ENCODE measurements around the gene DNAJC16. TPM values are rescaled to one million over a fixed set of nuclear protein-coding genes. Genes with fewer than 3 reads are reported as not detected.

DNAJC16 gene
- total and polyA plus RNA-seq, 2 of the 13 experiments (the other 11 are each of a cell fraction or from before 2014, with no cell fraction given): 11.4 to 15.4 TPM

GRCh38 chr1:15542388-15543250 is 16.0 kb downstream of the DNAJC16 start:
- POLR2A ChIA-PET: interaction anchor here (1.3 kb wide), 1 partner anchor 16 kb away, joined by 3 read pairs; the partner anchor contains the start of gene DNAJC16
- WGBS (ENCODE audit: low lambda C conversion rate): 91% methylated on average over 6 of the region's 7 CpGs
- Histone ChIP-seq H3K79me2 (ENCODE audit: insufficient read depth, low read length) (no peaks in the 10 kb centered on the region), H3K4me2 (ENCODE audit: low read depth, low read length) (no peak overlapping the region), H3K27me3 (ENCODE audit: control insufficient read depth in 1 of 2, insufficient read depth in 2 of 2, low read length in 2 of 2) (no peaks in the 10 kb centered on the region), H3K4me3 (replicated peaks in 1 of 3; ENCODE audit: insufficient read depth in 1 of 3, low read depth in 2 of 3, low read length in 3 of 3) (no peak overlapping the region), H2AFZ (ENCODE audit: low read length) (no peak overlapping the region), H3K36me3 (replicated peaks in 1 of 2; ENCODE audit: control insufficient read depth in 1 of 2, insufficient read depth in 2 of 2, low read length in 2 of 2) (peaks cover 9 to 43% of the 10 kb centered on the region in 2 experiments), H3K9me3 (ENCODE audit: low read length) (no peaks in the 10 kb centered on the region), H3K27ac (ENCODE audit: extremely low read length, insufficient read depth, low read length) (no peak overlapping the region), H3K4me1 (ENCODE audit: insufficient read depth, low read length) (peaks cover 7% of the 10 kb centered on the region), H4K20me1 (ENCODE audit: insufficient read depth, low read length) (no peaks in the 10 kb centered on the region), H3K9ac (ENCODE audit: insufficient read depth, low read depth, low read length) (no peak overlapping the region)
- in situ Hi-C loops (cut with HindIII; ENCODE audit: extremely low pct_ligation_motif_present, low pct_unique_long_range_greater_than_20kb) (no loop called here), intact Hi-C loops (cut with micrococcal nuclease; ENCODE audit: unreplicated experiment) (no loop called here)
- CTCF ChIA-PET (ENCODE audit: low intra/inter-chr PET ratio, low total read pairs): no interaction called here
- DNase-seq (ENCODE audit: low spot score) (no peak), FAIRE-seq (no peak), ATAC-seq (no peak)
- BruUV-seq (replicated peaks): no TSS peak
- TF ChIP-seq HMGA1 (CRISPR knock-in tag; conservative IDR thresholded peaks at IDR 0.05) (no peak), ZNF121 (CRISPR knock-in tag; IDR thresholded peaks at IDR 0.05) (peak; percentile 73)

- Histone ChIP-seq H3K79me2 (ENCODE audit: insufficient read depth, low read length) (no peaks in the 10 kb centered on the region), H3K4me3 (replicated peaks in 1 of 3; ENCODE audit: insufficient read depth in 1 of 3, low read depth in 2 of 3, low read length in 3 of 3) (no peak overlapping the region), H3K27ac (ENCODE audit: extremely low read length, insufficient read depth, low read length) (no peak overlapping the region), H3K36me3 (replicated peaks in 1 of 2; ENCODE audit: control insufficient read depth in 1 of 2, insufficient read depth in 2 of 2, low read length in 2 of 2) (peaks cover 10 to 49% of the 10 kb centered on the region in 2 experiments), H3K9me3 (ENCODE audit: low read length) (no peaks in the 10 kb centered on the region), H4K20me1 (ENCODE audit: insufficient read depth, low read length) (no peaks in the 10 kb centered on the region), H2AFZ (ENCODE audit: low read length) (no peak overlapping the region), H3K9ac (ENCODE audit: insufficient read depth, low read depth, low read length) (no peak overlapping the region), H3K4me2 (ENCODE audit: low read depth, low read length) (no peak overlapping the region), H3K27me3 (ENCODE audit: control insufficient read depth in 1 of 2, insufficient read depth in 2 of 2, low read length in 2 of 2) (no peaks in the 10 kb centered on the region), H3K4me1 (ENCODE audit: insufficient read depth, low read length) (peaks cover 7% of the 10 kb centered on the region)
- CTCF ChIA-PET (ENCODE audit: low intra/inter-chr PET ratio, low total read pairs): no interaction called here
- in situ Hi-C loops (cut with HindIII; ENCODE audit: extremely low pct_ligation_motif_present, low pct_unique_long_range_greater_than_20kb): no loop called here
- ATAC-seq (no peak), DNase-seq (ENCODE audit: low spot score) (no peak), FAIRE-seq (no peak)
- no peak for TF ChIP-seq PHF5A (CRISPR knock-in tag; IDR thresholded peaks at IDR 0.05; ENCODE audit: low read depth, unreplicated experiment)
- no peak for TF ChIP-seq ZNF543 (CRISPR knock-in tag; IDR thresholded peaks at IDR 0.05)
- TF ChIP-seq ZNF781 (CRISPR knock-in tag; IDR thresholded peaks at IDR 0.05; ENCODE audit: borderline replicate concordance, not compliant biosample characterization): no peak
- no peak for TF ChIP-seq TBL1XR1 (IDR thresholded peaks at IDR 0.05; ENCODE audit: borderline replicate concordance, low read length, partially characterized antibody)
- TF ChIP-seq, protein P1, sequence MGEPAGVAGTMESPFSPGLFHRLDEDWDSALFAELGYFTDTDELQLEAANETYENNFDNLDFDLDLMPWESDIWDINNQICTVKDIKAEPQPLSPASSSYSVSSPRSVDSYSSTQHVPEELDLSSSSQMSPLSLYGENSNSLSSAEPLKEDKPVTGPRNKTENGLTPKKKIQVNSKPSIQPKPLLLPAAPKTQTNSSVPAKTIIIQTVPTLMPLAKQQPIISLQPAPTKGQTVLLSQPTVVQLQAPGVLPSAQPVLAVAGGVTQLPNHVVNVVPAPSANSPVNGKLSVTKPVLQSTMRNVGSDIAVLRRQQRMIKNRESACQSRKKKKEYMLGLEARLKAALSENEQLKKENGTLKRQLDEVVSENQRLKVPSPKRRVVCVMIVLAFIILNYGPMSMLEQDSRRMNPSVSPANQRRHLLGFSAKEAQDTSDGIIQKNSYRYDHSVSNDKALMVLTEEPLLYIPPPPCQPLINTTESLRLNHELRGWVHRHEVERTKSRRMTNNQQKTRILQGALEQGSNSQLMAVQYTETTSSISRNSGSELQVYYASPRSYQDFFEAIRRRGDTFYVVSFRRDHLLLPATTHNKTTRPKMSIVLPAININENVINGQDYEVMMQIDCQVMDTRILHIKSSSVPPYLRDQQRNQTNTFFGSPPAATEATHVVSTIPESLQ (CRISPR knock-in tag; conservative IDR thresholded peaks at IDR 0.05): no peak
- TF ChIP-seq ZNF230 (CRISPR knock-in tag; IDR thresholded peaks at IDR 0.05): no peak
- TF ChIP-seq ZNF550 (CRISPR knock-in tag; IDR thresholded peaks at IDR 0.05; ENCODE audit: borderline replicate concordance): no peak
- TF ChIP-seq ZNF441 (CRISPR knock-in tag; IDR thresholded peaks at IDR 0.05; ENCODE audit: borderline replicate concordance): no peak
- TF ChIP-seq STAT6 (CRISPR knock-in tag; IDR thresholded peaks at IDR 0.05; ENCODE audit: borderline replicate concordance): no peak
- POLR2A ChIA-PET: no interaction called here
- intact Hi-C loops (cut with micrococcal nuclease; ENCODE audit: unreplicated experiment): no loop called here
- no TSS peak for BruUV-seq (replicated peaks)
- 97% methylated on average over 5 of the region's 5 CpGs for WGBS (ENCODE audit: low lambda C conversion rate)
Measured at GRCh38 chr1:15543251-15543588, 16.6 kb downstream of the DNAJC16 start.

All from HepG2 (cell line).